Neural cell (in vitro differentiated cells): ENCODE data around the gene GTPBP4. TPM values are rescaled to one million over a fixed set of nuclear protein-coding genes. Genes with fewer than 3 reads are reported as not detected.

Source experiments
- H2AFZ ChIP-seq: fragments of 200-600, 300-800 bp; sonication (generic), shearing (Covaris generic); 2 replicates; pipeline ENCODE4 v1.6.0; 2014; ENCODE audit warnings: low read depth, mild to moderate bottlenecking, antibody characterized with exemption, low read length, moderate library complexity
- H3F3A ChIP-seq: fragments of 200-600 bp; shearing (Covaris generic); 2 replicates; pipeline ENCODE4 v1.6.1; 2016; ENCODE audit warnings: mild to moderate bottlenecking, moderate library complexity, mixed read lengths, antibody characterized with exemption, low read length; ENCODE audit not compliant: insufficient read depth, poor library complexity, severe bottlenecking
- H3K27ac ChIP-seq: fragments of 200-600, 300-800 bp; sonication (generic), shearing (Covaris generic); 2 replicates; pipeline ENCODE4 v1.5.1; 2014; ENCODE audit warnings: mild to moderate bottlenecking, low read length, moderate library complexity
- H3K27me3 ChIP-seq: fragments of 300-800, 200-600 bp; sonication (generic), shearing (Covaris generic); 2 replicates; pipeline ENCODE4 v1.6.0; 2014; ENCODE audit warnings: mild to moderate bottlenecking, low read depth, low read length, moderate library complexity; ENCODE audit not compliant: insufficient read depth
- H3K36me3 ChIP-seq: fragments of 300-800, 200-600 bp; sonication (generic), shearing (Covaris generic); 2 replicates; pipeline ENCODE4 v1.5.1; 2014; ENCODE audit warnings: mild to moderate bottlenecking, antibody characterized with exemption, low read length, moderate library complexity; ENCODE audit not compliant: insufficient read depth
- H3K4me2 ChIP-seq: fragments of 300-800, 200-600 bp; sonication (generic), shearing (Covaris generic); 2 replicates; pipeline ENCODE4 v1.6.0; 2014; ENCODE audit warnings: mild to moderate bottlenecking, low read length
- H3K4me3 ChIP-seq: fragments of 300-800, 200-600 bp; sonication (generic), shearing (Covaris generic); 2 replicates; pipeline ENCODE4 v1.5.1; 2014; ENCODE audit warnings: mild to moderate bottlenecking, low read length, moderate library complexity
- H3K79me2 ChIP-seq: fragments of 200-600 bp; shearing (Covaris generic); replicated peaks from 2 replicates; pipeline ENCODE4 v1.6.0; 2014; ENCODE audit warnings: mild to moderate bottlenecking, low read length, moderate library complexity; ENCODE audit not compliant: insufficient read depth
- H3K9ac ChIP-seq: fragments of 300-800, 200-600 bp; sonication (generic), shearing (Covaris generic); 2 replicates; pipeline ENCODE4 v1.6.1; 2016; ENCODE audit warnings: mild to moderate bottlenecking, low read length, mixed read lengths
- H3K9me2 ChIP-seq: fragments of 200-600 bp; shearing (Covaris generic); 2 replicates; pipeline ENCODE4 v1.6.1; 2016; ENCODE audit warnings: mild to moderate bottlenecking, low read length, mixed read lengths; ENCODE audit not compliant: insufficient read depth
- H3K9me3 ChIP-seq: fragments of 200-600, 300-800 bp; sonication (generic), shearing (Covaris generic); 2 replicates; pipeline ENCODE4 v1.6.1; 2016; ENCODE audit warnings: mild to moderate bottlenecking, mixed run types, low read length, moderate library complexity, mixed read lengths
- H4K20me1 ChIP-seq: fragments of 200-600 bp; shearing (Covaris generic); 2 replicates; pipeline ENCODE4 v1.6.1; 2016; ENCODE audit warnings: mild to moderate bottlenecking, mixed run types; ENCODE audit not compliant: insufficient read depth
- EP300 ChIP-seq: fragments of 450-650 bp; conservative IDR thresholded peaks from 2 replicates; pipeline ENCODE4 v1.6.1; 2014; ENCODE audit warnings: antibody characterized with exemption, mild to moderate bottlenecking, moderate library complexity; ENCODE audit not compliant: poor library complexity, severe bottlenecking
- EZH2 ChIP-seq: fragments of 200-600, 300-800 bp; shearing (Covaris generic), sonication (generic); IDR thresholded peaks from 2 replicates; pipeline ENCODE4 v1.6.1; 2014; ENCODE audit warnings: antibody characterized with exemption, low read length, borderline replicate concordance, mild to moderate bottlenecking; ENCODE audit not compliant: insufficient read depth, poor library complexity, severe bottlenecking
- MXI1 ChIP-seq: fragments of 450-650 bp; conservative IDR thresholded peaks from 2 replicates; pipeline ENCODE4 v1.6.1; 2014; ENCODE audit warnings: antibody characterized with exemption, mild to moderate bottlenecking; ENCODE audit not compliant: poor library complexity, severe bottlenecking
- POLR2AphosphoS5 ChIP-seq: IDR thresholded peaks from 2 replicates; pipeline ENCODE4 v1.6.1; 2012
- RAD21 ChIP-seq: fragments of 450-650 bp; conservative IDR thresholded peaks from 2 replicates; pipeline ENCODE4 v1.6.1; 2014; ENCODE audit warnings: antibody characterized with exemption, mild to moderate bottlenecking, moderate library complexity
- SMC3 ChIP-seq: fragments of 450-650 bp; conservative IDR thresholded peaks from 2 replicates; pipeline ENCODE4 v1.6.1; 2014; ENCODE audit warnings: antibody characterized with exemption, mild to moderate bottlenecking, moderate library complexity; ENCODE audit not compliant: poor library complexity
- TAF1 ChIP-seq: IDR thresholded peaks from 2 replicates; pipeline ENCODE4 v1.6.1; 2012; ENCODE audit warnings: low read depth
- polyA plus RNA-seq: library from polyadenylated mRNA; depleted of rRNA; stranded (reverse); fragments of >200 nt; gene quantifications from 2 replicates; pipeline ENCODE4 v1.2.3, GENCODE V29; 2014
- TF ChIP-seq, protein P1 (sequence below): fragments of 450-650 bp; IDR thresholded peaks from 2 replicates; pipeline ENCODE4 v1.5.1; 2014; ENCODE audit warnings: antibody characterized with exemption, mild to moderate bottlenecking, moderate library complexity; ENCODE audit not compliant: poor library complexity, severe bottlenecking
- TF ChIP-seq, protein P2 (sequence below): IDR thresholded peaks from 2 replicates; pipeline ENCODE4 v1.6.1; 2012; ENCODE audit warnings: borderline replicate concordance

GTPBP4 gene
- polyA plus RNA-seq, 1 donor from 2014 or later, result 32.7 TPM

DNA sequence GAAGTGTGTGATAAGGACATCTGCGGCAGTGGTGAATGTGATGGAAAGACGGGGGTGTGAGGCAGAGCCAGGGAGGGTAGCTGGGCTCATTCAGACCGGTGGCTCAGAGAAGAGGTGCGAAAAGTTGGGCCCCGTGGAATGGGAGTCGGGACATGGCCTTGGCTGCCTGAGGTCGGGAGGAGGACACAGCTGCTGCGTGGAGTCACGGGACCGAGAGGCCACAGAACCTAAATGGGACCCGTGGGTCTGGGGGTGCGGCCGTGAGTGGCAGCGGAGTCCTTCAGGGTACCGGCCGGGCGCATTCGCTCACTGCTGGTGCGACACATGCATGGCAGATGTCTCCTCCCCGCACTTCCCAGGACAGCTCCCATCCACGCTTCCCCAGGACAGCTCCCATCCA, 33.8 kb upstream of the GTPBP4 start:
- H3F3A ChIP-seq, result no peaks in the 10 kb centered on the region
- H3K27ac ChIP-seq, result no peak overlapping the region
- H3K9ac ChIP-seq, result no peak overlapping the region
- H3K36me3 ChIP-seq, result no peaks in the 10 kb centered on the region
- no peak overlapping the region for H3K4me3 ChIP-seq
- H3K27me3 ChIP-seq, result no peaks in the 10 kb centered on the region
- H3K9me2 ChIP-seq, result no peaks in the 10 kb centered on the region
- TF ChIP-seq, protein P1, sequence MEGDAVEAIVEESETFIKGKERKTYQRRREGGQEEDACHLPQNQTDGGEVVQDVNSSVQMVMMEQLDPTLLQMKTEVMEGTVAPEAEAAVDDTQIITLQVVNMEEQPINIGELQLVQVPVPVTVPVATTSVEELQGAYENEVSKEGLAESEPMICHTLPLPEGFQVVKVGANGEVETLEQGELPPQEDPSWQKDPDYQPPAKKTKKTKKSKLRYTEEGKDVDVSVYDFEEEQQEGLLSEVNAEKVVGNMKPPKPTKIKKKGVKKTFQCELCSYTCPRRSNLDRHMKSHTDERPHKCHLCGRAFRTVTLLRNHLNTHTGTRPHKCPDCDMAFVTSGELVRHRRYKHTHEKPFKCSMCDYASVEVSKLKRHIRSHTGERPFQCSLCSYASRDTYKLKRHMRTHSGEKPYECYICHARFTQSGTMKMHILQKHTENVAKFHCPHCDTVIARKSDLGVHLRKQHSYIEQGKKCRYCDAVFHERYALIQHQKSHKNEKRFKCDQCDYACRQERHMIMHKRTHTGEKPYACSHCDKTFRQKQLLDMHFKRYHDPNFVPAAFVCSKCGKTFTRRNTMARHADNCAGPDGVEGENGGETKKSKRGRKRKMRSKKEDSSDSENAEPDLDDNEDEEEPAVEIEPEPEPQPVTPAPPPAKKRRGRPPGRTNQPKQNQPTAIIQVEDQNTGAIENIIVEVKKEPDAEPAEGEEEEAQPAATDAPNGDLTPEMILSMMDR, result no peak
- TF ChIP-seq POLR2AphosphoS5 (no peak), EP300 (no peak), EZH2 (no peak), TAF1 (no peak), SMC3 (no peak), RAD21 (no peak), MXI1 (no peak)
- TF ChIP-seq, protein P2, sequence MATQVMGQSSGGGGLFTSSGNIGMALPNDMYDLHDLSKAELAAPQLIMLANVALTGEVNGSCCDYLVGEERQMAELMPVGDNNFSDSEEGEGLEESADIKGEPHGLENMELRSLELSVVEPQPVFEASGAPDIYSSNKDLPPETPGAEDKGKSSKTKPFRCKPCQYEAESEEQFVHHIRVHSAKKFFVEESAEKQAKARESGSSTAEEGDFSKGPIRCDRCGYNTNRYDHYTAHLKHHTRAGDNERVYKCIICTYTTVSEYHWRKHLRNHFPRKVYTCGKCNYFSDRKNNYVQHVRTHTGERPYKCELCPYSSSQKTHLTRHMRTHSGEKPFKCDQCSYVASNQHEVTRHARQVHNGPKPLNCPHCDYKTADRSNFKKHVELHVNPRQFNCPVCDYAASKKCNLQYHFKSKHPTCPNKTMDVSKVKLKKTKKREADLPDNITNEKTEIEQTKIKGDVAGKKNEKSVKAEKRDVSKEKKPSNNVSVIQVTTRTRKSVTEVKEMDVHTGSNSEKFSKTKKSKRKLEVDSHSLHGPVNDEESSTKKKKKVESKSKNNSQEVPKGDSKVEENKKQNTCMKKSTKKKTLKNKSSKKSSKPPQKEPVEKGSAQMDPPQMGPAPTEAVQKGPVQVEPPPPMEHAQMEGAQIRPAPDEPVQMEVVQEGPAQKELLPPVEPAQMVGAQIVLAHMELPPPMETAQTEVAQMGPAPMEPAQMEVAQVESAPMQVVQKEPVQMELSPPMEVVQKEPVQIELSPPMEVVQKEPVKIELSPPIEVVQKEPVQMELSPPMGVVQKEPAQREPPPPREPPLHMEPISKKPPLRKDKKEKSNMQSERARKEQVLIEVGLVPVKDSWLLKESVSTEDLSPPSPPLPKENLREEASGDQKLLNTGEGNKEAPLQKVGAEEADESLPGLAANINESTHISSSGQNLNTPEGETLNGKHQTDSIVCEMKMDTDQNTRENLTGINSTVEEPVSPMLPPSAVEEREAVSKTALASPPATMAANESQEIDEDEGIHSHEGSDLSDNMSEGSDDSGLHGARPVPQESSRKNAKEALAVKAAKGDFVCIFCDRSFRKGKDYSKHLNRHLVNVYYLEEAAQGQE, result no peak
- H2AFZ ChIP-seq, result no peak overlapping the region
- no peak overlapping the region for H3K4me2 ChIP-seq
- H3K79me2 ChIP-seq, result no peaks in the 10 kb centered on the region
- H4K20me1 ChIP-seq, result no peaks in the 10 kb centered on the region
- no peaks in the 10 kb centered on the region for H3K9me3 ChIP-seq

DNA sequence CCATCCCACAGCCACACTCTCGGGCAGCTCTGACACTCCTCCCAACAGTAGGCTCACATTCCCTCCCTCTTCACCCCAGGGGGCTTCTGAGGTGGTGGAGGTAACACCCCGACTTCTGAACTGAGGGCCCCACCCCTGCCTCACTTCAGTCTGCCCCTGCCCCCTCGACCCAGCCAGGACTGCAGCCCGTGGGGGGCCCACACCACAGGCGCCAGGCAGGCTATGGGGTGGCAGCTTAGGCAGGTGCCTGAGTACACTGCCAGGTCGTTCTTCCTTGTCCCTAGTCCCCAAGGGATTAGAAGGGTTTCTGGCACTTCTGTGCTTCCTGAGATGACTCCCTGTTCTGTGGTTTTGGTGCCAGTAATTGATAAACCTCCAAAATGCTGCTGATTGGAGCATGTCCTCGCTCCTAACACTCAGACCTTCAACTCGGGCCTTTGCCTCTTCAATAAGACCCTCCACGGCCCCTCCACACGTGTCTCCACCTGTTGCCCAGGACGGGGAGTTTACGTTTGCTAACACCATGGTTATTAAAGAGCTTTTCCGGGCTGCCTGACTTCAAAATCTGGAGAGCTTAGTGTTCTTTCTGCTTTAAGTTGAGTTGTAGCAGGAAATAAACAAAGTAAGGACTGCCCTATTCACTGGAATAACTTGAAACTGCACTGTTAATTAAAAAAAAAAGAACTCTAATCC, 33.0 kb upstream of the GTPBP4 start:
- no peak overlapping the region for H3K9ac ChIP-seq
- H3K4me3 ChIP-seq, result no peak overlapping the region
- no peaks in the 10 kb centered on the region for H3K9me2 ChIP-seq
- no peaks in the 10 kb centered on the region for H3K9me3 ChIP-seq
- H3K79me2 ChIP-seq, result no peaks in the 10 kb centered on the region
- H3K27ac ChIP-seq, result no peak overlapping the region
- no peaks in the 10 kb centered on the region for H4K20me1 ChIP-seq
- no peaks in the 10 kb centered on the region for H3K27me3 ChIP-seq
- H3F3A ChIP-seq, result no peaks in the 10 kb centered on the region
- H2AFZ ChIP-seq, result no peak overlapping the region
- H3K4me2 ChIP-seq, result no peak overlapping the region
- TF ChIP-seq RAD21 (no peak), SMC3 (no peak)
- H3K36me3 ChIP-seq, result no peaks in the 10 kb centered on the region

DNA sequence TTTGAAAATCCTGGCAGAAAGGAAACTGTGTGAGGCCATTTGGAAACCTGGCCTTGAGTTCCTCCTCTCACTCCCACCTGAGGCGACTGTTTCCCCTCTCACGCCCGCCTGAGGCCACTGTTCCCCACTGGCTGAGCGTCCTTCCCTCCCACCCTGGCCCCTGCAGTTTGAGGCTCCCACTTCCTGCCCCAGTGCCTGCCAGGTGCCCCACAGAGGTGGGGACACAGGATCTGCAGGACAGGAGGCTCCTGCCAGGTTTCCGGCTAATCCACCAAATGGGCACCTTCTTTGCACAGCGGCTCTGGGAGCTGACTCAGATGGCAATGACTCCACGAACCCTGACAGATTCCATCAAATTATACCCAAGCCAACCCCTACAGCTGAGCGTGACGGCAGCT, 32.4 kb upstream of the GTPBP4 start:
- Histone ChIP-seq H3F3A (no peaks in the 10 kb centered on the region), H4K20me1 (no peaks in the 10 kb centered on the region), H2AFZ (no peak overlapping the region), H3K9me3 (no peaks in the 10 kb centered on the region), H3K9ac (no peak overlapping the region), H3K79me2 (no peaks in the 10 kb centered on the region), H3K36me3 (no peaks in the 10 kb centered on the region), H3K27me3 (no peaks in the 10 kb centered on the region), H3K4me2 (no peak overlapping the region), H3K9me2 (no peaks in the 10 kb centered on the region), H3K4me3 (no peak overlapping the region), H3K27ac (no peak overlapping the region)
- TF ChIP-seq RAD21, result no peak
- TF ChIP-seq TAF1, result no peak
- TF ChIP-seq MXI1, result no peak
- TF ChIP-seq, protein P2, result no peak
- TF ChIP-seq EZH2, result no peak
